Liver (tissue), 9 donors: Measurements from ENCODE around the gene CARMIL3. TPM values are rescaled to one million over a fixed set of nuclear protein-coding genes. Genes with fewer than 3 reads are reported as not detected.

Experiments
- DNase-seq: peaks from one replicate; pipeline ENCODE4 v3.0.0-alpha.2; 2017; ENCODE audit warnings: low spot score
- H3K27ac ChIP-seq, 2 donors: one replicate each; pipeline ENCODE4 v1.7.0; 2013; ENCODE audit warnings: inconsistent platforms in 2 of 2, low read length in 2 of 2, control low read depth in 1 of 2, low read depth in 1 of 2, mild to moderate bottlenecking in 1 of 2
- H3K27me3 ChIP-seq, 4 donors: one replicate each; pipeline versions ENCODE4 v1.6.1 to v1.7.0; 2013; ENCODE audit warnings: low read length in 3 of 4, inconsistent platforms in 1 of 4, mild to moderate bottlenecking in 1 of 4, moderate library complexity in 1 of 4; ENCODE audit not compliant: control insufficient read depth in 4 of 4, insufficient read depth in 4 of 4
- H3K36me3 ChIP-seq, 4 donors: one replicate each; pipeline versions ENCODE4 v1.6.1 to v1.7.0; 2013; ENCODE audit warnings: low read length in 3 of 4, mild to moderate bottlenecking in 3 of 4, low read depth in 1 of 4, moderate library complexity in 1 of 4; ENCODE audit not compliant: control insufficient read depth in 4 of 4, insufficient read depth in 3 of 4
- H3K4me1 ChIP-seq, 4 donors: one replicate each; pipeline versions ENCODE4 v1.6.1 to v1.7.0; 2013; ENCODE audit warnings: low read length in 3 of 4, mild to moderate bottlenecking in 3 of 4, moderate library complexity in 1 of 4; ENCODE audit not compliant: control insufficient read depth in 4 of 4, insufficient read depth in 4 of 4
- H3K4me3 ChIP-seq, 3 donors: one replicate each; pipeline versions ENCODE4 v1.6.1 to v1.7.0; 2013; ENCODE audit warnings: low read length in 3 of 3, control low read depth in 1 of 3, low read depth in 1 of 3, mild to moderate bottlenecking in 1 of 3
- H3K9ac ChIP-seq, 2 donors: one replicate each; pipeline ENCODE4 v1.7.0; 2013; ENCODE audit warnings: low read length in 2 of 2, mild to moderate bottlenecking in 2 of 2, moderate library complexity in 2 of 2, control low read depth in 1 of 2, low read depth in 1 of 2
- H3K9me3 ChIP-seq, 4 donors: one replicate each; pipeline versions ENCODE4 v1.6.1 to v1.7.0; 2013; ENCODE audit warnings: low read length in 3 of 4; ENCODE audit not compliant: control insufficient read depth in 4 of 4
- ATF3 ChIP-seq: IDR thresholded peaks from 2 replicates; pipeline ENCODE4 v1.6.1; 2016; ENCODE audit warnings: antibody characterized with exemption
- EGR1 ChIP-seq, 2 donors: IDR thresholded peaks; 2 replicates each; pipeline ENCODE4 v1.6.1; 2016 to 2018; ENCODE audit warnings: antibody characterized with exemption in 2 of 2, low read depth in 2 of 2
- FOXA1 ChIP-seq: IDR thresholded peaks from 2 replicates; pipeline ENCODE4 v1.6.1; 2016; ENCODE audit warnings: antibody characterized with exemption
- FOXA2 ChIP-seq: IDR thresholded peaks from 2 replicates; pipeline ENCODE4 v1.6.1; 2016; ENCODE audit warnings: antibody characterized with exemption
- GABPA ChIP-seq, 2 donors: IDR thresholded peaks in 1 of 2; conservative IDR thresholded peaks in 1 of 2; 2 replicates each; pipeline ENCODE4 v1.6.1; 2016; ENCODE audit warnings: antibody characterized with exemption in 2 of 2, mild to moderate bottlenecking in 1 of 2, moderate library complexity in 1 of 2
- HNF4A ChIP-seq, 2 donors: conservative IDR thresholded peaks; 2 replicates each; pipeline ENCODE4 v1.6.1; 2016; ENCODE audit warnings: antibody characterized with exemption in 2 of 2, mild to moderate bottlenecking in 2 of 2
- HNF4G ChIP-seq: IDR thresholded peaks from 2 replicates; pipeline ENCODE4 v1.6.1; 2016; ENCODE audit warnings: antibody characterized with exemption
- JUND ChIP-seq, 2 donors: IDR thresholded peaks; 2 replicates each; pipeline ENCODE4 v1.6.1; 2016; ENCODE audit warnings: antibody characterized with exemption in 2 of 2
- MAX ChIP-seq: IDR thresholded peaks from 2 replicates; pipeline ENCODE4 v1.6.1; 2016; ENCODE audit warnings: antibody characterized with exemption
- NR2F2 ChIP-seq: IDR thresholded peaks from 2 replicates; pipeline ENCODE4 v1.6.1; 2016; ENCODE audit warnings: antibody characterized with exemption
- RAD21 ChIP-seq, 2 donors: IDR thresholded peaks; 2 replicates each; pipeline ENCODE4 v1.6.1; 2016; ENCODE audit warnings: antibody characterized with exemption in 2 of 2, mild to moderate bottlenecking in 2 of 2
- REST ChIP-seq: IDR thresholded peaks from 2 replicates; pipeline ENCODE4 v1.6.1; 2016; ENCODE audit warnings: antibody characterized with exemption, mild to moderate bottlenecking
- RXRA ChIP-seq, 2 donors: IDR thresholded peaks; 2 replicates each; pipeline ENCODE4 v1.6.1; 2017 to 2018; ENCODE audit warnings: antibody characterized with exemption in 2 of 2, mild to moderate bottlenecking in 1 of 2
- SP1 ChIP-seq: IDR thresholded peaks from 2 replicates; pipeline ENCODE4 v1.6.1; 2018; ENCODE audit warnings: antibody characterized with exemption, mild to moderate bottlenecking
- TAF1 ChIP-seq: conservative IDR thresholded peaks from 2 replicates; pipeline ENCODE4 v1.6.1; 2016; ENCODE audit warnings: antibody characterized with exemption, mild to moderate bottlenecking
- YY1 ChIP-seq: IDR thresholded peaks from 2 replicates; pipeline ENCODE4 v1.6.1; 2016; ENCODE audit warnings: antibody characterized with exemption, mild to moderate bottlenecking
- ZBTB33 ChIP-seq: IDR thresholded peaks from 2 replicates; pipeline ENCODE4 v1.6.1; 2016; ENCODE audit warnings: antibody characterized with exemption
- WGBS: extraction: QIAGEN DNeasy Blood & Tissue Kit; methylation state at CpG from one replicate; pipeline ENCODE4 v1.1.7; 2013; 5-methylcytosine and 5-hydroxymethylcytosine counted together
- polyA plus RNA-seq, 2 donors: library from polyadenylated mRNA; stranded (reverse) in 1 of 2; unstranded in 1 of 2; fragments of 200-250 nt in 1 of 2; fragments of >200 nt in 1 of 2; fragmentation: Nextera tagmentation in 1 of 2; extraction: Ambion mirVana in 1 of 2; gene quantifications; one replicate each; pipeline versions ENCODE4 v1.2.1 to v1.2.3, GENCODE V29; 2013 to 2015
- total RNA-seq, 2 donors: library from RNA; depleted of rRNA; stranded (reverse); fragments of >200 nt; gene quantifications; one replicate each; pipeline ENCODE4 v1.2.3, GENCODE V29; 2014
- TF ChIP-seq, protein P1 (sequence below): fragments of 150-350 bp; IDR thresholded peaks from 2 replicates; pipeline ENCODE4 v1.5.1; 2017; ENCODE audit warnings: improper control_type of control experiment, low read depth, low read length; ENCODE audit not compliant: missing input control
- donor health status: healthy.
- donor health status: healthy.
- donor health status: healthy.
- donor health status: healthy.
- donor health status: healthy.

CARMIL3 gene
- total and polyA plus RNA-seq, 4 donors: 0.05 to 0.17 (median 0.17) TPM

GRCh38 chr14:24093207-24093900 is 41.5 kb downstream of the CARMIL3 start:
- Histone ChIP-seq H3K4me3 (peak overlapping the region in 1 of 3 donors; percentile 82), H3K9ac (no peak overlapping the region), H3K27ac (peak overlapping the region; percentile 93 to 96), H3K9me3 (no peaks in the 10 kb centered on the region), H3K4me1 (peaks cover 15 to 55% (median 43%) of the 10 kb centered on the region in 4 donors), H3K36me3 (peaks cover 0 to 6% (median 5%) of the 10 kb centered on the region in 4 donors), H3K27me3 (no peaks in the 10 kb centered on the region)
- no peak for DNase-seq
- no peak for TF ChIP-seq REST
- TF ChIP-seq, protein P1, sequence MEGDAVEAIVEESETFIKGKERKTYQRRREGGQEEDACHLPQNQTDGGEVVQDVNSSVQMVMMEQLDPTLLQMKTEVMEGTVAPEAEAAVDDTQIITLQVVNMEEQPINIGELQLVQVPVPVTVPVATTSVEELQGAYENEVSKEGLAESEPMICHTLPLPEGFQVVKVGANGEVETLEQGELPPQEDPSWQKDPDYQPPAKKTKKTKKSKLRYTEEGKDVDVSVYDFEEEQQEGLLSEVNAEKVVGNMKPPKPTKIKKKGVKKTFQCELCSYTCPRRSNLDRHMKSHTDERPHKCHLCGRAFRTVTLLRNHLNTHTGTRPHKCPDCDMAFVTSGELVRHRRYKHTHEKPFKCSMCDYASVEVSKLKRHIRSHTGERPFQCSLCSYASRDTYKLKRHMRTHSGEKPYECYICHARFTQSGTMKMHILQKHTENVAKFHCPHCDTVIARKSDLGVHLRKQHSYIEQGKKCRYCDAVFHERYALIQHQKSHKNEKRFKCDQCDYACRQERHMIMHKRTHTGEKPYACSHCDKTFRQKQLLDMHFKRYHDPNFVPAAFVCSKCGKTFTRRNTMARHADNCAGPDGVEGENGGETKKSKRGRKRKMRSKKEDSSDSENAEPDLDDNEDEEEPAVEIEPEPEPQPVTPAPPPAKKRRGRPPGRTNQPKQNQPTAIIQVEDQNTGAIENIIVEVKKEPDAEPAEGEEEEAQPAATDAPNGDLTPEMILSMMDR: no peak
- no peak for TF ChIP-seq MAX
- TF ChIP-seq NR2F2: no peak
- no peak for TF ChIP-seq HNF4G
- TF ChIP-seq RXRA (IDR thresholded peaks at IDR 0.05): no peak
- no peak for TF ChIP-seq JUND (IDR thresholded peaks at IDR 0.05)
- no peak for TF ChIP-seq EGR1 (IDR thresholded peaks at IDR 0.05; ENCODE audit: low read depth in 2 of 2)
- no peak for TF ChIP-seq FOXA1
- TF ChIP-seq FOXA2: no peak
- no peak for TF ChIP-seq TAF1
- no peak for TF ChIP-seq RAD21 (IDR thresholded peaks at IDR 0.05)
- TF ChIP-seq ATF3: no peak
- no peak for TF ChIP-seq GABPA (IDR thresholded peaks at IDR 0.05 in 1 of 2, conservative IDR thresholded peaks at IDR 0.05 in 1 of 2)
- TF ChIP-seq ZBTB33: no peak
- no peak for TF ChIP-seq YY1
- no peak for TF ChIP-seq SP1
- TF ChIP-seq HNF4A (conservative IDR thresholded peaks at IDR 0.05): no peak
- 79% methylated on average over 19 of the region's 19 CpGs for WGBS
